GM12874 (cell line): ENCODE data around the gene PITRM1.

Experiments
- TF ChIP-seq, protein P1 (sequence below): IDR thresholded peaks from 2 replicates; pipeline ENCODE4 v1.5.1; 2011; ENCODE audit warnings: low read depth, mild to moderate bottlenecking, control low read depth, low read length, moderate library complexity; ENCODE audit not compliant: insufficient read depth

Gene PITRM1

DNA sequence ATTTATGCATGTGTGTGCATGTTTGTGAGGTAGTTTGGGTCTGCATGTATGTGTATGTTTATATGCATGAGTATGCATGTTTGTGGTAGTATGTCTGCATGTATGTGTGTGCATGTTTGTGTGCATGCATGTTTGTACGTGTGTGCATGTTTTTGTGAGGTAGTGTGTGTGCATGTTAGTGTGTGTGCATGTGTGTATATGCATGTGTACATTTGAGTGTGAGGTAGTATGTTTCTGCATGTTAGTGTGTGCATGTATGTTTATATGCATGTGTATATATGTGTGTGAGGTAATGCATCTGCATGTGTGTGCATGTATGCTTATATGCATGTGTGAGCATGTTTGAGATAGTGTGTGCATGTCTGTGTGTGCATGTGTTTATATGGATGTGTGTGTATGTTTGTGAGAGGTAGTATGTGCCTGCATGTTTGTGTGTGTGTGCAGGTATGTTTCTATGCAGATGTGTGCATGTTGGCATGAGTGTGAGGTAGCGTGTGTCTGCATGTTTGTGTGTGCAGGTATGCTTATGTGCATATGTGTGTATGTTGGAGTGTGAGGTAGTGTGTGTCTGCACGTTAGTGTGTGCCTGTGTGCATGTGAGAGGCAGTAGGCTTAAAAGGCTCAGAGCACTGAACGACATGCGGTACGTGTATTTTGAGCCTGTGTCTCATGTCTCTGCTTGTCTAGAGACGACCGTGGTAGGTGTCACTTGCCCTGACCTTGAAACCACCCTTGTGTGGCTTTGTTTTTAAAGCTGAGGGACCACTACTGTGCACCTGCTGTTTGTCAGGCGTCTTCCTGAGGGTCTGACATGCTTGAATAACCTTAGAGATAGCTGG, 61.6 kb downstream of the PITRM1 start:
- TF ChIP-seq, protein P1, sequence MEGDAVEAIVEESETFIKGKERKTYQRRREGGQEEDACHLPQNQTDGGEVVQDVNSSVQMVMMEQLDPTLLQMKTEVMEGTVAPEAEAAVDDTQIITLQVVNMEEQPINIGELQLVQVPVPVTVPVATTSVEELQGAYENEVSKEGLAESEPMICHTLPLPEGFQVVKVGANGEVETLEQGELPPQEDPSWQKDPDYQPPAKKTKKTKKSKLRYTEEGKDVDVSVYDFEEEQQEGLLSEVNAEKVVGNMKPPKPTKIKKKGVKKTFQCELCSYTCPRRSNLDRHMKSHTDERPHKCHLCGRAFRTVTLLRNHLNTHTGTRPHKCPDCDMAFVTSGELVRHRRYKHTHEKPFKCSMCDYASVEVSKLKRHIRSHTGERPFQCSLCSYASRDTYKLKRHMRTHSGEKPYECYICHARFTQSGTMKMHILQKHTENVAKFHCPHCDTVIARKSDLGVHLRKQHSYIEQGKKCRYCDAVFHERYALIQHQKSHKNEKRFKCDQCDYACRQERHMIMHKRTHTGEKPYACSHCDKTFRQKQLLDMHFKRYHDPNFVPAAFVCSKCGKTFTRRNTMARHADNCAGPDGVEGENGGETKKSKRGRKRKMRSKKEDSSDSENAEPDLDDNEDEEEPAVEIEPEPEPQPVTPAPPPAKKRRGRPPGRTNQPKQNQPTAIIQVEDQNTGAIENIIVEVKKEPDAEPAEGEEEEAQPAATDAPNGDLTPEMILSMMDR, result no peak

DNA sequence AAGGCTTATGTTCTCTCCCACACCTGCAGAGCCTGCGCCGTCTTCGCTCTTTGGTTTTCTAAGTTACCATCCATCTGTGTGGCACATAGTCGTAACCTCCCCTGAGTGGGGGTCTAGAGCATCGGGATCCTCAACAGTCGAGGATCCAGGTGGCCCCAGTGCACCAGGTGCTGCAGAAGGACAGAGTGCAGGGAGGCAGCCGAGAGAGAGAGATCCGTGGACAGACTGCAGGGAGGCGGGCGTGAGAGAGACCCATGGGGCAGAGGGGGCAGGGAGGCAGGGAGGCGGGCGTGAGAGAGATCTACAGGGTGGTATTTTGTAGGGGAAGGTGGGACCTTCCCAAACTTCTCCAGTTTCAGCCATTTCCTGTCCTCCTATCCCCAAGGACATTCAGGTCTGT, 62.9 kb downstream of the PITRM1 start:
- TF ChIP-seq, protein P1, result no peak

- TF ChIP-seq, protein P1, result no peak
Measured at GRCh38 chr10:3109196-3109595, 63.4 kb downstream of the PITRM1 start.

- TF ChIP-seq, protein P1, result no peak
Measured at GRCh38 chr10:3108575-3109105, 63.9 kb downstream of the PITRM1 start.

DNA sequence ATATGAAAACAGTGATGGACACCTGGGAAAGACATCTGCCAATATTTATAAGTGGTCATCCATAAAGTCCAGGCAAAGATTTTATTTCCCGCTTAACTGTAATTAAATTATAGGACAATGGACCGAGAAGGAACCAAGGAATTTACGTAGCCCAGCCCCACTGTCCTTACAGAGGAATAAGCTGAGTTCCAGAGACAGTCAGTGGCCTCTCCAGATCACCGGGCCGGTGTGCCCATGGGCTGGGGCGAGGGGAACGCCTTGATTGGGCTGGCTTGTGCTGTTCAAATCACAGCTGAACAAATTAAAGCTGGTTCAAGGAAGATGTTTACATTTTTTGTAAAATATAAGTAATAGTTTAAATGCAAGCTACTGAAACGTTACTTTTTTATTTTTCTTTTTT, 64.5 kb downstream of the PITRM1 start:
- TF ChIP-seq, protein P1, result no peak

- TF ChIP-seq, protein P1, result no peak
Measured at GRCh38 chr10:3107426-3107961, 65.1 kb downstream of the PITRM1 start.

DNA sequence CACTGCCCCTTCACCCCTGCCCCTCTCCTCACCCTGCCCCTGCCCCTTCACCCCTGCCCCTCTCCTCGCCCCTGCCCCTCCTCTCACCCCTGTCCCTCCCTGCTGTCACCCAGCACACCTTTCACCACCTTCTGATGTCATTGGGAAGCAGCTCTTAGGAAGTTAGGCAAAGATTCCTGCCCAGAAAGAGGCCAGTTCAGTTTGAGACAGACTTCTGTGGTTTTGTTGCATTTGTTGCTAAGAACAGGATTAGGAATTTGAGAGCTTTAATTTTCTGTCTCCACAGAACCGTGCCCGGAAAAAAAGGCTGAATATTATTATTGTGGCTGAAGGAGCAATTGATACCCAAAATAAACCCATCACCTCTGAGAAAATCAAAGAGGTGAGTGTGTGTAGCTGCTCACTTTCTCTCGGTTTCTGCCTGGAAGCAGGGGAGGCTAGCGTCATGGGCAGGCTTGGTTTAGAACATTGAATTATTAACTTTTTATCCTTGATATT, 65.6 kb downstream of the PITRM1 start:
- TF ChIP-seq, protein P1, result no peak
